BJ (cell line): ENCODE results near the gene SEC14L3. TPM values are rescaled to one million over a fixed set of nuclear protein-coding genes. Genes with fewer than 3 reads are reported as not detected.

ENCODE experiments used
- CTCF ChIA-PET: fragments of 350-600 bp; formaldehyde crosslinking; extraction: SDS; loops from one replicate; lab custom pipeline; 2021; ENCODE audit warnings: antibody characterized with exemption, inconsistent platforms; lab: Yijun Ruan, JAX
- POLR2A ChIA-PET: fragments of 300-600 bp; sonication (Branson Sonifier 250); formaldehyde crosslinking; extraction: SDS; loops from one replicate; lab custom pipeline; 2021; ENCODE audit warnings: antibody characterized with exemption; lab: Charles Lee
- DNase-seq: peaks from one replicate; pipeline ENCODE4 v3.0.0-alpha.2; 2011; ENCODE audit warnings: low read depth
- H3K27me3 ChIP-seq: 2 replicates; pipeline ENCODE4 v1.6.0; 2011; ENCODE audit warnings: low read length; ENCODE audit not compliant: control insufficient read depth, insufficient read depth
- H3K36me3 ChIP-seq: 2 replicates; pipeline ENCODE4 v1.5.1; 2011; ENCODE audit warnings: low read length; ENCODE audit not compliant: control insufficient read depth, insufficient read depth
- H3K4me3 ChIP-seq: 2 replicates; pipeline ENCODE4 v1.5.1; 2011; ENCODE audit warnings: low read depth, mild to moderate bottlenecking, control low read depth, low read length
- polyA plus RNA-seq: library from polyadenylated mRNA; depleted of rRNA; stranded (reverse); fragments of >200 nt; gene quantifications from 2 replicates; pipeline ENCODE4 v1.2.3, GENCODE V29; 2011
- TF ChIP-seq, protein P1 (sequence below): IDR thresholded peaks from 2 replicates; pipeline ENCODE4 v1.5.1; 2011; ENCODE audit warnings: low read depth, mild to moderate bottlenecking, control low read depth, inconsistent platforms, low read length, moderate library complexity; ENCODE audit not compliant: insufficient read depth

The SEC14L3 gene
- polyA plus RNA-seq, 1 experiment, result not detected

DNA sequence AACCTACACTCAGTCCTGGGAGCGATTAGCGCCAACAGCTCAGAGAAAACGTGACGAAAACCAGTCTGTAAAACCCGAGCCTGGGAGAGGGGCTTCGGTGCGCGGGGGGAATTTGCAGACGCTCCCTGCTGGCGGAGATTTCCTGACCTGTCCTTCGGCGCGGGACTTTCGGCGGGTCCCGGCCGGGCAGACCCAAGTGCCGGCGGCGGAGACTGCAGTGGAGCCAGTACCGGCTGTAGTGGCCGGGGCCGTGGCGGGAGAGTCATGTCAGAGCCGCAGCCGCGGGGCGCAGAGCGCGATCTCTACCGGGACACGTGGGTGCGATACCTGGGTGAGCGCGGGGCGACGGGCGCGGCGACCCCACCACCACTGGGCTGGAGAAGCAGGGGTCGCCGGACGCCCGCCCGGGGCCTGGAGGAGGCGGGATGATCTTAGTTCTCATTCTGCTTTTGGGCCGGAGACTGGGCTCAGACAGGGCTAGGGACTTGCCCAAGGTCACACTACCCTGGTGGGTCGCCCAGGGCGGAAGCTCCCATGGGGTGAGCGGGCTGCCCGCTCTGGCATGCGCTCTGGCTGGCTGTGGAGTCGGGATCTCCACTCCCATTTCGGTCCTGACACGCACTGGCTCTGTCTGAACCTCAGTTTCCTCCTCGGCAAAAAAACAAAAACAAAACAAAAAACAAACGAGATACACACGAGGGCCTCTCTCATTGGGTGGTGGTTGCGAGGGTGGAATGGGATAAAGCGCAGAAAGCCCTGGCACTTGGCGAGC is 46.0 kb downstream of the SEC14L3 start, which contains the start of gene MTFP1:
Gene MTFP1, plus strand, starts transcription at position 153 of the 772 bp plus-strand sequence. Its CDS starts 112 bp downstream, at position 265.
- Histone ChIP-seq H3K36me3 (no peaks in the 10 kb centered on the region; the same call in 1 of the 2 replicates), H3K4me3 (peak within 1 kb of the TSS; percentile 62), H3K27me3 (no peaks in the 10 kb centered on the region)
- ChIA-PET CTCF (interaction anchor here (0.6 to 6.3 kb wide), 23 partner anchors 8 to 990 kb away, joined by 3 to 37 read pairs (median 4); partner anchors contain the start of genes CASTOR1, RNF215 and SEC14L2), POLR2A (interaction anchor here (0.6 kb wide), 1 partner anchor 22 kb away, joined by 13 read pairs; no protein-coding TSS in a partner anchor)
- TF ChIP-seq, protein P1, sequence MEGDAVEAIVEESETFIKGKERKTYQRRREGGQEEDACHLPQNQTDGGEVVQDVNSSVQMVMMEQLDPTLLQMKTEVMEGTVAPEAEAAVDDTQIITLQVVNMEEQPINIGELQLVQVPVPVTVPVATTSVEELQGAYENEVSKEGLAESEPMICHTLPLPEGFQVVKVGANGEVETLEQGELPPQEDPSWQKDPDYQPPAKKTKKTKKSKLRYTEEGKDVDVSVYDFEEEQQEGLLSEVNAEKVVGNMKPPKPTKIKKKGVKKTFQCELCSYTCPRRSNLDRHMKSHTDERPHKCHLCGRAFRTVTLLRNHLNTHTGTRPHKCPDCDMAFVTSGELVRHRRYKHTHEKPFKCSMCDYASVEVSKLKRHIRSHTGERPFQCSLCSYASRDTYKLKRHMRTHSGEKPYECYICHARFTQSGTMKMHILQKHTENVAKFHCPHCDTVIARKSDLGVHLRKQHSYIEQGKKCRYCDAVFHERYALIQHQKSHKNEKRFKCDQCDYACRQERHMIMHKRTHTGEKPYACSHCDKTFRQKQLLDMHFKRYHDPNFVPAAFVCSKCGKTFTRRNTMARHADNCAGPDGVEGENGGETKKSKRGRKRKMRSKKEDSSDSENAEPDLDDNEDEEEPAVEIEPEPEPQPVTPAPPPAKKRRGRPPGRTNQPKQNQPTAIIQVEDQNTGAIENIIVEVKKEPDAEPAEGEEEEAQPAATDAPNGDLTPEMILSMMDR, result no peak; the same call in 1 of the 2 replicates
- DNase-seq, result no peak

DNA sequence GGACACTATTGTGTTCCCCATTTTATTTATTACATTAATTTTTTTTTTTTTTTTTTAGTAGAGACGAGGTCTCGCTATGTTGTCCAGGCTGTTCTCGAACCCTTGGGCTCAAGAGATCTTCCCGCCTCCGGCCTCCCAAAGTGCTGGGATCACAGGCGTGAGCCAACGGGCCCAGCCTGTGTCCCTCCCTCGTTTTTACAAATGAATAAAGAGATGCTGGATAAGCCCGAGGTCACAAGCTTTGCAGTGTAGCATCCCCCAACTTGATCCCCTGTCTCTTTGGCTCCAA is 46.5 kb downstream of the SEC14L3 start:
- H3K4me3 ChIP-seq, result peak overlapping the region; percentile 62
- POLR2A ChIA-PET, result interaction anchor here (0.6 kb wide), 1 partner anchor 22 kb away, joined by 13 read pairs; no protein-coding TSS in a partner anchor
- TF ChIP-seq, protein P1, result no peak
- no peaks in the 10 kb centered on the region for H3K27me3 ChIP-seq
- H3K36me3 ChIP-seq, result no peaks in the 10 kb centered on the region; the same call in 1 of the 2 replicates
- DNase-seq, result no peak
- CTCF ChIA-PET, result interaction anchor here (1.0 to 6.3 kb wide), 11 partner anchors 9 to 317 kb away, joined by 3 to 37 read pairs (median 10); partner anchors contain the start of genes CASTOR1, RNF215 and SEC14L2

DNA sequence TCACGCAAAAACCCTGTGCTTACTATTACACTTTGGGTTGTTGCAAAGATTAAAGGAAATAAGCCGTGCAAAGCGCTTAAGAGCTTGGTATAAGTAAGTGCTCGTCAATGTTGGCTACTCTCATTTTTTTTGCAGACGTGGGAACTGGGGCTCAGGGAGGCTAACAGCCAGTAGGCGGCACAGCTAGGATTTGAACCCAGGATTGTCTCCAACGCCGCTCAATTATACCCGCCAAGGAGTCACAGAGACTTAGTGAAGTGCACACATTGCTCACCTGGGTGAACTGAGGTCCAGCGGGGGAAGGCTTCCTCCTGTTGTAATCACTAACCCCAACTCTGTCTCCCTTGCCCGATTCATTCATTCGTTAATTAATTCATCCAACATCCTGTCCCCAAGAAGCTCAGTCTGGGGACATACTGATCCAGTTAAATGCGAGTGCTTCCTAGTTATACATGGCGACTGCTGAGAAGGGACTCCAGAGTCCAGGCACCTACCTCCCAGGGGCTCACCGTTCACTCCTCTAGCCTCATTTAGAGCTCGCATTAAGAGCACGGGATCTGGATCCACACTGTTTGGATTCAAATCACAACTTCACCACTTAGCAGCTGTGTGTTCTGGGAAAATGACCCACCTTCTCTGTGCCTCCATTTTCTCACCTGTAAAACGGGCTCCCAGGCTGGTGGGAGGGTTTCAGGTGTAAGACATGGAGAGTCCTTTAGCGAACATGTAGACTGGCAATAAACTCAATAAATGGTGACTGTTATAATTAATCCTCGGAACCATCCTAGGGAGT is 47.1 kb downstream of the SEC14L3 start:
- Histone ChIP-seq H3K36me3 (no peaks in the 10 kb centered on the region; the same call in 1 of the 2 replicates), H3K27me3 (no peaks in the 10 kb centered on the region), H3K4me3 (peak overlapping the region; percentile 62)
- POLR2A ChIA-PET, result no interaction called here
- TF ChIP-seq, protein P1, result peak; percentile 32
- no peak for DNase-seq
- CTCF ChIA-PET, result interaction anchor here (0.8 to 6.3 kb wide), 17 partner anchors 8 to 317 kb away, joined by 3 to 37 read pairs (median 5); partner anchors contain the start of genes CASTOR1, RNF215 and SEC14L2

DNA sequence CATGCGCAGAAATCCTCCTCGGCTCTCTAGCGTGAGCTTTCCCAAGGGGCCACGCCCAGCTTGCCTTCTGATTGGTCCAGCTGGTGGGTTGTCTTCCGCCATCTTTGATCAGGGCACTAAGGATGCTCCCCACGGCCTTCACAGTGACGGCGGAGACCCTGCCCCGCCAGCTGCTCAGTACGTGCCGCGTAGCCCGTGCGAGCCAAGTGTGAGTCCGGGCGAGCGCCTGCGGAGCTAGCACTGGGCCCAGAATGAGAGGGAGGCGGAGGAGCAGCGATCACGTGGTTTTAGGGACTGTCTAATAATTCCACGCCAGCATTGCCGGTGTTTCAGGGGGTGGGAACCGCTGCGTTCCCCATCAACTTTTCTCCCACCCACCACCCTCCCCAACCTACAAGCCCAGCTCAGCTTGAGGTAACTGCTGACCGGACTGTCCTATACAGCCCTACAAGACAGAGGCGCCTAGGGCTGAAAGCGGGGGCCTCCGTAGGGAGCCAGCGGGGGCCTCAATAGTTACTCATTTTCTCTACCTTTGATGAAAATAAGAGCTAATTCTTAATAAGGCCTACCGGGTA is 47.8 kb downstream of the SEC14L3 start:
- TF ChIP-seq, protein P1, result no peak

More for the DNA sequence above, 47.8 kb downstream of the SEC14L3 start:
- DNase-seq, result peak; percentile 96
- Histone ChIP-seq H3K4me3 (peak overlapping the region; percentile 47), H3K36me3 (no peaks in the 10 kb centered on the region; the same call in 1 of the 2 replicates), H3K27me3 (no peaks in the 10 kb centered on the region)
- ChIA-PET CTCF (interaction anchor here (0.8 to 6.3 kb wide), 13 partner anchors 9 to 161 kb away, joined by 3 to 37 read pairs (median 8); partner anchors contain the start of genes CASTOR1 and SEC14L2), POLR2A (interaction anchor here (0.6 kb wide), 1 partner anchor 25 kb away, joined by 4 read pairs; no protein-coding TSS in a partner anchor)
